GM21529 (cell line): ENCODE results near the gene RNF207.

ENCODE experiments used
- ATAC-seq: cut with Tn5 transposase; IDR thresholded peaks from one replicate; pipeline ENCODE4 v1.9.1; 2021; ENCODE audit not compliant: unreplicated experiment

Gene RNF207

DNA sequence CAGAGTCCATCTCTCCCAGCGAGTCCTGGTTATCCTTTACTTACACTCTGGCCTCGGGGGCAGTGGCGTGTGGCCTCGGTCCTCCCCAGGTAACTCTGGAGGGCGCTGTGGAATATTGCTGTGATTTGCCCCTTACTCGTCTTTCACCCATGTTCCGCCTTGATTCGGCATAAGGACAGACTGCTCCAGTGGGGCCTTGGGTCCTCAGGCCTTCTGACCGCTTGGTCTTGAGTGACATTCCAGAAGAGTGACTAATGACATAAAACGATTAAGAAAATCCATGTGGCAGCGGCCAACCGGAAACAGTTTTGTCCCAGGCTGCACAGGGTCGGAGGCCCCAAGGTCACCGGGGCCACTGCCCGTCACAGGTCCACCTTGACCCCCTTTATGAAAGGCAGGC is 18.8 kb downstream of the RNF207 start:
- no peak for ATAC-seq

DNA sequence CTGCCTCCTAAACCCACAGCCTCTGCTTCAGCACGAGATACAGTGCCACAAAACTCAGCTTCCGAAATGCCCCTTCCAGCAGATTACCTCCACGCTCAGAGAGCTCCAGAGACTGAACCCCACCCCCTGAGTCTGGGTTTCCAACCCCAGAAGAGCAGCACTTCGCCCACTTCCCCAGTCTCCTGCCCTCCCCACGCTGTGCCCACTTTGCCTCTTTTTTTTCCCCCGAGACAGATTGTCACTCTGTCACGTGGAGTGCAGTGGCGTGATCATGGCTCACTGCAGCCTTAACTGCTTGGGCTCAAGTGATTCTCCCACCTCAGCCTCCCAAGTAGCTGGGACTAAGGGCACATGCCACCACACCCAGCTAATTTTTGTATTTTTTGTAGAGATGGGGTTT is 19.7 kb downstream of the RNF207 start:
- no peak for ATAC-seq

DNA sequence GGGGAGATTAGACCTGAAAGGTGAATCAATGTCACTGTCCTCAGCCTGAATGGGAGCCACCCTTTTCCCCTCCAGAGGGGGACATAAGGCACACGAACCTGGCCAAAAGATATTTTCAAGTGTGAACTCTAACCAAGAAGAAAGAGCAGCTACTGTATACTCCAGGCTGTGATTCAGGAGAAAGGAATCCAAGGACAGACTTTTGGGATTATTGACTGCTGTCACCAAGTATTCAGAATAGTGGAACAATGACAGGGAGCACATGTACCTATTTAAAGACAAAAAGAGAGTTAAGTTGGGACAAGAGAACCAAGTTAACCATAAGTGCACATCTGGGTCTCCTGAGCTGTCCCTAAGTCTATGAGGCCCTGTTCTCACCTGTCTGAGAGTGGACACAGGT is 27.5 kb downstream of the RNF207 start:
- ATAC-seq, result no peak

DNA sequence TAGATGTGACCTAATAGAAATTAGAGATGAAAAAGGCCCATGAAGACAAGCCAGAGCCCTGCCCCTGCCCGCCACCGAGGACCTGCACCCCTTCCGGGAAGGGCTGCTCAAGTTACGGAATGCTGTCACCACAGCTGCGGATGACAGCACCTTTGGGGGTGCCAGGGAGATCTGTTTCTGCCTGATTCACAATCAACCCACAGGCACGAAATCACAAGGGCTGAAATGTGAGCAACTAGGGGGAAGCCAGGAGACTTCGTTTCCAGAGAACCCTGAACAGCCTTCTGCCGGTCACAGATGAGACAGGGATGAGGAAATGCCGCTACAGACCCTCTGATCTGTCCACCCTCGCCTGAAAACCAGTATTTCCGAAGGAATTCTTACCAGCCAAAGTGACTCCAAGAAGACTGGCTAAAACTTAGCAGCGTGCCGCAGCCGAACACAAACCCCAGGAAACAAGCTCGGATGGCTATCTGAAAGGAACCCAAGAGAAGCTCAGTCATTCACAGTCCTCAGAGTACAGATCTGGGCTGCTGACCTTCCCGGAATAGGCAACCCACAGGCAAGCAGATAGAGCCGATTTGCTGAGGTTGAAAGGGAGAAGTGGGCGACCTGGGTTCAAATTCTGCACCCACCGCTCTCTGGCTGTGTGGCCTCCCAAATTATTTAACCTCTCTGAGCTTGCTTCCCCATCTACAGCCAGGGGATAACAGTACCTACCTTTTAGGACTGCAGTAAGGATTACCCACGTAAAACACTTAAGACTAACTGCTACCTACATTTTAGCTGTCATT is 28.8 kb downstream of the RNF207 start:
- ATAC-seq, result no peak

GRCh38 chr1:6235296-6235677 is 29.4 kb downstream of the RNF207 start:
- ATAC-seq, result peak; percentile 16

DNA sequence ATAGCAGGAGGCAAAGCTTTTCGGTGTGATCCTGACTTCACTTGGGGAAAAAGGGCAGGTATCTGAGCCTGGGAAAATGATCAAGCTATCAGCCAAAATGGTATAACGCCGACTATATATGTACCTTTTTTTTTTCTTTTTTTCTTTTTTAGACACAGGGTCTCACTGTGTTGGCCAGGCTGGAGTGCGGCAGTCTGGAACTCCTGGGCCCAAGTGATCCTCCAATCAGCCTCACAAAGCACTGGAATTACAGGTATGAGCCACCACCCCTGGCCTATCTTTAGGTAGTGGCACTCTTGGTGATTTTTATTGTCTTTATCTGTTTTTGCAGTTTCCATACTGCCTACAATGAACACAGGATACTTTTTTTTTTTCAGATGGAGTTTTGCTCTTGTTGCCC is 31.2 kb downstream of the RNF207 start:
- no peak for ATAC-seq

DNA sequence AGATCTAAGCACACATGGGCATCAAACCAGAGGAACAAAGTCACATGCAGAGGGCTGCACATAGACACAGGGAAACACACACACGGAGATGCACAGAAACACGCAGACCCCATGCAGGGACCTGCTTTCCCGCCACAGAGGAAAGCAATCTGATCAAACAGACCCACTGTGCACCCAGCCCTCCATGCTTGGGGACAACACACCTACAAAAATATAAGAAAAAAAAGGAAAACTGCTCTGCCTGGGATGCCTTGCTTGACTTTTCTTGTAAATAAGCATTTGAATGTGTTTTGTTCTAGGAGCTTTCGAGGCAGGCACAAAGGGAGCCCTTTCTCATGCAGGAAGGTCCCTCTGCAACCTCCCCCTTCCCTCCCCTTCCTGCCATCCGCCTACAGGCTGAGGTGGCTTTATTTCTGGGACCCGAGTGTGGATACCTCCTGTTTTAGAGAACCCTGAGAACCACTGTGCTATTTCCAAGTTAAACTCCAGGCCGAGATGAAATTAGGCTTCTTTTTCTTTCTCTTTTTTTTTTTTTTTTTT is 33.4 kb downstream of the RNF207 start:
- no peak for ATAC-seq

DNA sequence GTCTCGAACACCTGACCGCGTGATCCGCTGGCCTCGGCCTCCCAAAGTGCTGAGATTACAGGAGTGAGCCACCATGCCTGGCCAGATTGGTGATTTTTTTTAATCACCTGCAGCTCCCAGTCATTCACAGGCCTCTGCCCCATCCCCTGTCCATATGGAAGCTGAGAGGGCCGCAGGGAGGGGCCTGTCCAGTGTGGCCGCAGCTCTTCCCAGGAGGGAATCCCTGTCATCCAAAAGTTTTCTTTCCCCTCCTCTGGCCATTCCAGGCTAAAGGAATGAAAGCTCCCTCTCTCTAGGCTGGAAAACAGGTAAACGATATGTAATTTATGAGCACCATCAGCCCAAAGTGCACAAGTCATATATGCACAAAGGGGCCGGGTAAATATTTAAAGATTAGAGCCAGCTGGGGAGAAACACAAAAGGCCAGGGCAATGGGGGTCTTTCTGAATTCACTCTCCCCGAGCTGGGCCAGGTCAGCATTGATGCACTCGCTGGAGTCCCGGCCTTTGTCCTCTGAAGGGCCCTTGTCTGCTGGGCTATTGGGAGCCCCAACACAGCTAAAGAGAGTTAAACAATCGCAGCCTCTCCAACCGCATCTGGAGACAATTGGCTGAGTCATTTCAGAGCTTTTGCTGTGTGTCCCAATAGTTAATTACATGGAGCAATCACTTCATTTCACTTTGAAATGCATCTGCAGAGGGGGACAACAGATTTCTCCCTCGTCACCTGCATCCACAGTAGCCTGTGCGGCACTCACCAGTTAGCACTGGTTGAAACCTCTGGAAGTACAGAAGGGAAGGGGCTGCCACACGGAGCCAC is 34.2 kb downstream of the RNF207 start:
- ATAC-seq, result no peak

- no peak for ATAC-seq
Measured at GRCh38 chr1:6241107-6241886, 35.4 kb downstream of the RNF207 start.

- no peak for ATAC-seq
Measured at GRCh38 chr1:6241887-6242740, 36.2 kb downstream of the RNF207 start.

GRCh38 chr1:6243053-6243834 is 37.3 kb downstream of the RNF207 start:
- no peak for ATAC-seq

DNA sequence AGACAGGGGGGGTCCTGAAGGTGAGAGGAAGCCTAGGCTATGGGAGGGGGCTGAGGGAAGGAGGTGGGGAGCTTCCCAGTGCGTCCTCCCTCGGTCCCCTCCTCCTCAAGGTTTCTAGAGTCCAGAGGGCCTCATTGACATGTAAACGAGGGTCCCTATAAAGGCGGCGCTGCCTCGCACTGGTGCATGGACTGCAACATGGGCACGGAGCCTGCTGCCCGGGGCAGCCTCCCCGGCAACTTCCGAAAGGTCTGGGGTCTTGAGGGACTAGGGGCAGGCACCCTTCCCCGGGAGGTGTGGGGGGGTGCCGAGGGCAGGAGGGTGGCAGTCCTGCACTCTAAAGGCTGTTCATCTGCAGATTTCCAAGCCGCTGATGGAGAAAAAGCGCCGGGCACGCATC is 38.1 kb downstream of the RNF207 start, which contains the start of gene HES3:
Gene HES3, plus strand, starts transcription at position 187 of the 400 bp plus-strand sequence. Its CDS starts 187 bp downstream, at position 374.
- ATAC-seq, result no peak

- no peak for ATAC-seq
Measured at GRCh38 chr1:6244401-6245049, 38.6 kb downstream of the RNF207 start.

- no peak for ATAC-seq
Measured at GRCh38 chr1:6245086-6245868, 39.4 kb downstream of the RNF207 start.

- ATAC-seq, result no peak
Measured at GRCh38 chr1:6245869-6246496, 40.1 kb downstream of the RNF207 start.

DNA sequence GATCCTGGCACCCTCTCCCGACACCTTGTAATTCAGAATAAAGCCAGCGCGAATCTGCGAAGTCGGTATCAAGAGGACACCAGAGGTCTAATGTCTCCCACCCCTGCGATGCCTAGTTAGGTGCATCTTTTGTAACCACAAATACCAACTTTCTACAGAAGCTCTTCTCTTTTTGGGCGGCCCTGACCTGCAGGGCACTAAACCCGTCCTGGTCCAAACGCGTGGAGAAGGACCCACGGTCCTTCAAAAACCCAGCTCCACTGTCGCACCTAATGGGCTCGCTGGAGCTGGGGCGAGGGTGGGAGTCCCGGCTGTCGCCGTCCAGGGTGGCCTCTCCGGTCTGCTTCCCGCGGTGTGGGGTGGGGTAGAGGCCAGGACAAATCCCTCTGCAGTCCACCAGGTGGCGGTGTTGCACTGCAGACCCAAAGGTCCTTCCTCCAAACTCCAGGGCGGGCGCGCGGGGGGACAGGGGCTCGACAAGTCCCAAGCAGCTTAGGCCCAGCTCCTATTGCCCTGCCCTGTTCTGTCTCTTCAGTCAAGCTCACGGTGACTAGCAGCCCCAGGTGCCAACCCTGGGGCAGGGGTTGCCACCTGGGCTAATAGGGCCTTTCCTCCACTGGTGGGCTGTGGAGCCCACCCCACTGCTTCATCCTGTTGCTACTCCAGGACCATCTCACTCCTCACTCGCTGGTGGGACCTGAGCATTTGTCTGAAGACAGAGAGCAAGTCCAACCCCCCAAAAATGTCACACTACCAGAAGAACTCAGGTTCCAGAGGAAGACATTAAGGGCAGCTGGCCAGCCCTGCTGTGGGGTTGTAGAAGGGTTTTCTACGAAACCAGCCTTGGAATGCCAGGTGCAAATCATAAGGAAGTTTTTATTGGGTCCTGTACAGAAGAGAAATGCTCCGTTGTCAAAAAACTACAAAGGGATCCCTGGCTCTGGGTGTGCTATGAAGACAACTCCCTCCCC is 40.9 kb downstream of the RNF207 start:
- ATAC-seq, result no peak

DNA sequence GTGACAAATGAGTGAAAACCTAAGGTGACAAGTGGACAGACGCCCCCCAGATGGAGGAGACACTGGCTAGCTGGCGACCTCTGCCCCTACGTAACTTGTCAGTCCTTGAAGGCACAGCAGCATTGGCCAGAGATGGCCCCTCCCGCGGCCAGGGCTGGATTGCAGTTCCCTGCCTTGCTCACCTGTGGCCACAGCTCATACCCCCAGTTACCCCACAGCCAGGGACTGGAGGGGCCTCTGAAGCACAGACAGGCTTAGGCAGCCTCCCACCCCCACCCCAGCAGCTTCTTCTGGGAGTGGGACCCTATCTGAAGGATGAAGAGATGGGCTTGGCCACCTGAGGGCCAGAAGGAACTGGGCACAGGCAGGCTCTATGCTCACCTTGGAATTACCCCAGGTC is 41.7 kb downstream of the RNF207 start:
- no peak for ATAC-seq
